Suprapubic skin (tissue), 4 donors: ENCODE results near the gene STT3A. TPM values are rescaled to one million over a fixed set of nuclear protein-coding genes. Genes with fewer than 3 reads are reported as not detected.
A peak's percentile ranks its signal among the peaks of the same experiment; 100 is the strongest.
"Not testable (repeated sequence)": the region's sequence is repeated elsewhere in the genome, so short reads cannot be mapped to it uniquely, and the experiment has no call there.

ENCODE experiments used
- DNase-seq, 2 donors: peaks; one replicate each; pipeline ENCODE4 v3.0.0-alpha.2; 2019; ENCODE audit warnings: low spot score in 2 of 2
- H3K27ac ChIP-seq: fragments of 200-600 bp; sonication (generic); one replicate; pipeline ENCODE4 v1.5.1; 2019
- H3K27me3 ChIP-seq: fragments of 200-600 bp; sonication (generic); one replicate; pipeline ENCODE4 v1.5.1; 2019
- H3K36me3 ChIP-seq: fragments of 200-600 bp; sonication (generic); one replicate; pipeline ENCODE4 v1.5.1; 2019
- H3K4me1 ChIP-seq: fragments of 200-600 bp; sonication (generic); one replicate; pipeline ENCODE4 v1.5.1; 2019
- H3K4me3 ChIP-seq: fragments of 200-600 bp; sonication (generic); one replicate; pipeline ENCODE4 v1.5.1; 2019; ENCODE audit warnings: mild to moderate bottlenecking
- H3K9me3 ChIP-seq: fragments of 200-600 bp; sonication (generic); one replicate; pipeline ENCODE4 v1.5.1; 2019
- EP300 ChIP-seq: sonication (generic); formaldehyde crosslinking; IDR thresholded peaks from one replicate; pipeline ENCODE4 v1.6.1; 2017; ENCODE audit warnings: antibody characterized with exemption
- POLR2A ChIP-seq, 2 donors: fragments of 450-650 bp; IDR thresholded peaks; one replicate each; pipeline ENCODE4 v1.6.1; 2017; ENCODE audit warnings: antibody characterized with exemption in 2 of 2, mild to moderate bottlenecking in 2 of 2, moderate library complexity in 2 of 2
- POLR2AphosphoS5 ChIP-seq, 3 donors: sonication (generic); formaldehyde crosslinking; IDR thresholded peaks; one replicate each; pipeline ENCODE4 v1.6.1; 2017; ENCODE audit warnings: antibody characterized with exemption in 3 of 3
- WGBS: methylation state at CpG from one replicate; pipeline ENCODE4 v1.1.5; 2018; 5-methylcytosine and 5-hydroxymethylcytosine counted together
- total RNA-seq, 4 donors: library from RNA; depleted of rRNA; stranded (reverse); fragments of >200 nt; gene quantifications; one replicate each; pipeline ENCODE4 v1.1.0, GENCODE V29; 2016
- TF ChIP-seq, protein P1 (sequence below), 2 donors: fragments of 200-600 bp in 1 of 2; fragments of 450-650 bp in 1 of 2; sonication (generic) in 1 of 2; IDR thresholded peaks; one replicate each; pipeline ENCODE4 v1.5.1; 2016 to 2019; ENCODE audit warnings: antibody characterized with exemption in 2 of 2, mild to moderate bottlenecking in 1 of 2, moderate library complexity in 1 of 2

The STT3A gene
- total RNA-seq, 4 donors from 2014 or later, result 49.5 to 64.8 (median 62.8) TPM

DNA sequence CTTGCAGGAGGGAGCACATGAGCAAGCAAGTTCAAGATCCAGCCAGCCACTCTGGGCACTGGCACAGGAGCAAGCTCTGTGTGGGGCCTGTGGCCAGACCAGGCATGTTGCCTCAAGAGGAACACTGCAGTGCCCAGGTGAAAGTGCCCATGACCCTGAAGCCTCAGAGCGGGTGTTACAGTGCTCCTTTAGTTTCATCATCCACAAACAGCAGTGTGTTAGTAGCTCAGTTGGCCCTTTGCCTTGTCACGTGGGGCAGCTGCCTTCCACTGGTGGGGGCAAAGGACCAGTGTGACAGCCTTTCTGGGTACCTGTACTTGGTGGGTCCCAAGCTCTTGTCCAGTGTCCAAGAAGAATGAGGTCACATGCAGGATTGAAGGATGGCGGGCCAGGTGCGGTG, 26.4 kb upstream of the STT3A start:
- Histone ChIP-seq H3K9me3 (no peaks in the 10 kb centered on the region), H3K4me1 (peaks cover 17% of the 10 kb centered on the region), H3K27me3 (no peaks in the 10 kb centered on the region), H3K27ac (no peak overlapping the region), H3K4me3 (no peak overlapping the region), H3K36me3 (no peaks in the 10 kb centered on the region)
- TF ChIP-seq POLR2A (IDR thresholded peaks at IDR 0.05) (no peak), POLR2AphosphoS5 (IDR thresholded peaks at IDR 0.05) (no peak), EP300 (no peak)
- TF ChIP-seq, protein P1, sequence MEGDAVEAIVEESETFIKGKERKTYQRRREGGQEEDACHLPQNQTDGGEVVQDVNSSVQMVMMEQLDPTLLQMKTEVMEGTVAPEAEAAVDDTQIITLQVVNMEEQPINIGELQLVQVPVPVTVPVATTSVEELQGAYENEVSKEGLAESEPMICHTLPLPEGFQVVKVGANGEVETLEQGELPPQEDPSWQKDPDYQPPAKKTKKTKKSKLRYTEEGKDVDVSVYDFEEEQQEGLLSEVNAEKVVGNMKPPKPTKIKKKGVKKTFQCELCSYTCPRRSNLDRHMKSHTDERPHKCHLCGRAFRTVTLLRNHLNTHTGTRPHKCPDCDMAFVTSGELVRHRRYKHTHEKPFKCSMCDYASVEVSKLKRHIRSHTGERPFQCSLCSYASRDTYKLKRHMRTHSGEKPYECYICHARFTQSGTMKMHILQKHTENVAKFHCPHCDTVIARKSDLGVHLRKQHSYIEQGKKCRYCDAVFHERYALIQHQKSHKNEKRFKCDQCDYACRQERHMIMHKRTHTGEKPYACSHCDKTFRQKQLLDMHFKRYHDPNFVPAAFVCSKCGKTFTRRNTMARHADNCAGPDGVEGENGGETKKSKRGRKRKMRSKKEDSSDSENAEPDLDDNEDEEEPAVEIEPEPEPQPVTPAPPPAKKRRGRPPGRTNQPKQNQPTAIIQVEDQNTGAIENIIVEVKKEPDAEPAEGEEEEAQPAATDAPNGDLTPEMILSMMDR (IDR thresholded peaks at IDR 0.05), result no peak
- 100% methylated on average over 2 of the region's 4 CpGs for WGBS
- DNase-seq, result no peak

DNA sequence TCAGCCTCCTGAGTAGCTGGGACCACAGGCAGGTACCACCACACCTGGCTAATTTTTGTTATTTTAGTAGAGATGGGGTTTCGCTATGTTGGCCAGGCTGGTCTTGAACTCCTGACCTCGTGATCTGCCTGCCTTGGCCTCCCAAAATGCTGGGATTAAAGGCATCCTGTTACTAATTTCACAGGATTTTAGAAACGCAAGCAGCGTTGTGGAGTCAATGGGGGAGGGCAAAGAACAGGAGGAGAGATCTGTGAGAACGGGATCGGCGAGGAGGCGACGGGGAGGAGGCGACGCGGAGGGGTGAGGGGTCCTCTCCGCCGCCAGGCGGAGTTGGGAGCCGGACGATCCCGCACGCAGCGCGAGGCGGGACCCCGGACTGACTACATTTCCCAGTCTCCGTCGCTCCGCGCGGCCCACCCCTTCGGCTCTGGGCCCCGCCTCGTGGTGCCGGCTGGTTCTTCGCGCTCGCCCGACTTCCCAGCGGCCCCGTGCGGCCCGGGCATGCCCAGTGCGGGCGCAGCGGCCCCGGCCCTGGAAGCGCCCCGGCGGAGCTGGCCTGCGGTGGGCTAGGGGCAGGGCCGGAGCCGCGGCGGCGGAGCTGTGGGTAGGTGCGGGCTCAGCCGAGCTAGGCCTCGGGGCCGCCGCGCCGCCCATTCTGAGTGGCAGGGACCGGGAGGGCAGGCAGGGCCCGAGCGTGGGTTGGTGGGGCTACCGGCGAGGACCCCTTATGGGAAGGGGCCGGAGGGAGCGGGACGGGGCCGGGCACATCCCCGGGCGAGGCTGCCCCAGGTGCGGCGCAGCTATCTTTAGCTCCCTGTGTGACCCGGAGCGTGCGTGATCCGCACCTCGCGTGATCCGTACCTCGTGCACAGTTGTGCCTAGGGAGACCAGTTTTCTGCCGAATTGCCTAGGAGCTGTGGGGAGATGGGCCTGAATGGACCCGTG, 23.4 kb upstream of the STT3A start, which contains the start of gene EI24:
Gene EI24 (plus strand): TSS at position 508 of the 945 bp plus-strand sequence. CDS start 3,051 bp downstream, outside the sequence.
- WGBS, result 2% methylated on average over 31 of the region's 83 CpGs
- DNase-seq, result peak; percentile 91 to 93
- H3K9me3 ChIP-seq, result no peaks in the 10 kb centered on the region
- peak within 1 kb of the TSS; percentile 92 for H3K27ac ChIP-seq
- TF ChIP-seq, protein P1 (IDR thresholded peaks at IDR 0.05), result peak; percentile 31 to 78
- no peak for TF ChIP-seq EP300
- peak in 1 of 2 donors; percentile 74 for TF ChIP-seq POLR2A (IDR thresholded peaks at IDR 0.05)
- TF ChIP-seq POLR2AphosphoS5 (IDR thresholded peaks at IDR 0.05), result no peak
- peaks cover 15% of the 10 kb centered on the region for H3K36me3 ChIP-seq
- H3K4me1 ChIP-seq, result peaks cover 17% of the 10 kb centered on the region
- H3K27me3 ChIP-seq, result no peaks in the 10 kb centered on the region
- peak within 1 kb of the TSS; percentile 98 for H3K4me3 ChIP-seq

DNA sequence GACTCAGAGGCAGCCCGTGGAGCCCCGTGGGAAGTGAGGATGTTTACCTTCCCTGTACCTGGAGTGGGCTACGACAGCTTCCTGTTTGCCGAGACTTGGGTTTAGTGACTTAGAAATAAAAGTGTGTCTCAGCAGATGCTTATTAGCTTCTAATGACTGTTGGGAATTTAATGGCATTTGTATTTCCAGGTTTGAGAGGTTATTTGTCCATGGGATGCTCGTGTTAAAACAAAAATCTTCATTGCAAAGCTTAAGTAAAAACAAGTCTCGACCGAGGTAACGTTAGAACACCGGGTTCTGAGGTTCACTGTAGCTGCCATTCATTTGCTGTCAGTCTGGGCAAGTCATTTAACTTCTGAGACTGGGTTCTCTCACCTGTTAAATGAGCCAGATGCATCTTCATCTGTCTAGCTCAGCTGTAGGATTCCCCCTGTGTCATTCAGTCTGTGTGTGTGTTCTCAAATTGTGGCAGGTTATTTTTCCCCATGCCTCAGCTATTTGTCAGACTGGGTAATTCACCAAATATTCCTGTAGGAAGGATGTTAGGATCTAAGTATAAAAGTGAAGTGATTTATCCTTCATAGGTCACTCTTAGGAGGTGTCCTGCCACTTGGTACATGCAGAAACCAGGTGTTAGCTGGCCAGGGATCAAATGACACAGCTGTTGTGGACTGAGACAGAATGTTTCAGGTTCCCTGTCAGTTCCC, 22.6 kb upstream of the STT3A start:
- H3K4me1 ChIP-seq, result peaks cover 17% of the 10 kb centered on the region
- WGBS, result under 1% methylated on average over 9 of the region's 9 CpGs
- DNase-seq, result no peak

DNA sequence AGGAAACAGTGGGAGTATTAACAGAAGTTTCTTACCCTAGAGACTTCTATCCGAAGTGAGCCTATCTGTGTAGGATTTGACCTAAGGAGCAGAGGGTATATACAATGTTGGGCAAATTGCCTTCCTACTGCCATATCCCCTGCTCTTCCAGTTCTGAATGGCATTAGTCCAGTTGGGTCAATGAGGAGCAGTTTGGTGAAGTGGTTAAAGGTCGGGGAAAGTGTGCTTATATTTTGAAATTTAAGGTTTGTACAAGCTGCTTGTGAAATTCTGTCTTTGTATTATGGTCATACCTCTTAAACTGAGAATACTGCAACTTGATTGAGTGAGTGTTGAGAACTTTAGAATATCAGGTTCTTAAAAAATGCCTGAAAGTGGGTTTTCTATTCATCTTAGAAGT, 21.7 kb upstream of the STT3A start:
- Histone ChIP-seq H3K36me3 (peaks cover 30% of the 10 kb centered on the region), H3K27ac (no peak overlapping the region), H3K4me3 (no peak overlapping the region), H3K9me3 (no peaks in the 10 kb centered on the region), H3K27me3 (no peaks in the 10 kb centered on the region), H3K4me1 (peaks cover 17% of the 10 kb centered on the region)
- no peak for DNase-seq
- TF ChIP-seq POLR2AphosphoS5 (IDR thresholded peaks at IDR 0.05) (no peak), EP300 (no peak), POLR2A (IDR thresholded peaks at IDR 0.05) (no peak)
- TF ChIP-seq, protein P1 (IDR thresholded peaks at IDR 0.05), result no peak
- 79% methylated on average over 2 of the region's 2 CpGs for WGBS

More for the DNA sequence above, 22.6 kb upstream of the STT3A start:
- Histone ChIP-seq H3K27me3 (no peaks in the 10 kb centered on the region), H3K9me3 (no peaks in the 10 kb centered on the region), H3K36me3 (peaks cover 22% of the 10 kb centered on the region), H3K4me3 (peak overlapping the region; percentile 98), H3K27ac (peak overlapping the region; percentile 92)
- TF ChIP-seq POLR2A (IDR thresholded peaks at IDR 0.05) (no peak), POLR2AphosphoS5 (IDR thresholded peaks at IDR 0.05) (no peak), EP300 (no peak)
- TF ChIP-seq, protein P1 (IDR thresholded peaks at IDR 0.05), result no peak

DNA sequence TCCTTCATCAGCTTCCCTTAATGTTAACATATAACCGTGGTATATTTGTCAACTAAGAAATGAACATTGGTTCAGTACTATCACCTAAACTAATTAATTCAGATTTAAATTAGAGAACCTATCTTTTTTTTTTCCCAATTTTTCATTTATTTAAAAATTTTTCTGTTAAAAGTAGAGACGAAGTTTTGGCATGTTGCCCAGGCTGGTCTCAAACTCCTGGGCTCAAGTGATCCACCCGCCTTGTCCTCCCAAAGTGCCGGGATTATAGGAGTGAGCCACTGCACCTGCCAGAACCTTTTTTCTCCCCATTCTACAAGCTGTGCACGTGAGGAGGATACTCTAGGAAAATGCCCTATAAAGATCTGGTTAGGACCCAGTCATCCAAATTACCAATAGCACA, 19.7 kb upstream of the STT3A start:
- no peak overlapping the region for H3K27ac ChIP-seq
- no peak for DNase-seq
- peaks cover 47% of the 10 kb centered on the region for H3K36me3 ChIP-seq
- no peaks in the 10 kb centered on the region for H3K27me3 ChIP-seq
- 77% methylated on average over 5 of the region's 5 CpGs for WGBS
- no peak overlapping the region for H3K4me3 ChIP-seq
- H3K9me3 ChIP-seq, result no peaks in the 10 kb centered on the region
- TF ChIP-seq POLR2AphosphoS5 (IDR thresholded peaks at IDR 0.05) (no peak), EP300 (no peak), POLR2A (IDR thresholded peaks at IDR 0.05) (no peak)
- TF ChIP-seq, protein P1 (IDR thresholded peaks at IDR 0.05), result no peak
- H3K4me1 ChIP-seq, result peaks cover 17% of the 10 kb centered on the region

DNA sequence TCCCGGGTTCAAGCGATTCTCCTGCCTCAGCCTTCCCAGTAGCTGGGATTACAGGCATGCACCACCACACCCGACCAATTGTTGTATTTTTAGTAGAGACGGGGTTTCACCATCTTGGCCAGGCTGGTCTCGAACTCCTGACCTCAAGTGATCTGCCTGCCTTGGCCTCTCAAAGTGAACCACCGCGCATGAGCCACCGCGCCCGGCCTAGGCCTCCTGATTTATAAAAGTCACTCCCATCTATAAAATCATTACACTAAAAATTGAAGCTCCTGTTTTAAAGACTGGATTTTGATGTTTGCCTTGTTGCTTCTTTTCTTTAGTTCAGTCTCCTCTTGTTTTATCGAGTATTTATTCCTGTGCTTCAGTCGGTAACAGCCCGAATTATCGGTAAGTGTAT, 15.5 kb upstream of the STT3A start:
- peaks cover 90% of the 10 kb centered on the region for H3K36me3 ChIP-seq
- H3K27me3 ChIP-seq, H3K4me3 ChIP-seq, H3K27ac ChIP-seq, H3K4me1 ChIP-seq, DNase-seq, H3K9me3 ChIP-seq: not testable (repeated sequence)
- 98% methylated on average over 14 of the region's 14 CpGs for WGBS
